Liver (tissue), 9 donors: ENCODE data around the gene DDX23. TPM values are rescaled to one million over a fixed set of nuclear protein-coding genes. Genes with fewer than 3 reads are reported as not detected.

Experiments used
- DNase-seq: peaks from one replicate; pipeline ENCODE4 v3.0.0-alpha.2; 2017; ENCODE audit warnings: low spot score
- H3K27ac ChIP-seq, 2 donors: one replicate each; pipeline ENCODE4 v1.7.0; 2013; ENCODE audit warnings: inconsistent platforms in 2 of 2, low read length in 2 of 2, control low read depth in 1 of 2, low read depth in 1 of 2, mild to moderate bottlenecking in 1 of 2
- H3K27me3 ChIP-seq, 4 donors: one replicate each; pipeline versions ENCODE4 v1.6.1 to v1.7.0; 2013; ENCODE audit warnings: low read length in 3 of 4, inconsistent platforms in 1 of 4, mild to moderate bottlenecking in 1 of 4, moderate library complexity in 1 of 4; ENCODE audit not compliant: control insufficient read depth in 4 of 4, insufficient read depth in 4 of 4
- H3K36me3 ChIP-seq, 4 donors: one replicate each; pipeline versions ENCODE4 v1.6.1 to v1.7.0; 2013; ENCODE audit warnings: low read length in 3 of 4, mild to moderate bottlenecking in 3 of 4, low read depth in 1 of 4, moderate library complexity in 1 of 4; ENCODE audit not compliant: control insufficient read depth in 4 of 4, insufficient read depth in 3 of 4
- H3K4me1 ChIP-seq, 4 donors: one replicate each; pipeline versions ENCODE4 v1.6.1 to v1.7.0; 2013; ENCODE audit warnings: low read length in 3 of 4, mild to moderate bottlenecking in 3 of 4, moderate library complexity in 1 of 4; ENCODE audit not compliant: control insufficient read depth in 4 of 4, insufficient read depth in 4 of 4
- H3K4me3 ChIP-seq, 3 donors: one replicate each; pipeline versions ENCODE4 v1.6.1 to v1.7.0; 2013; ENCODE audit warnings: low read length in 3 of 3, control low read depth in 1 of 3, low read depth in 1 of 3, mild to moderate bottlenecking in 1 of 3
- H3K9ac ChIP-seq, 2 donors: one replicate each; pipeline ENCODE4 v1.7.0; 2013; ENCODE audit warnings: low read length in 2 of 2, mild to moderate bottlenecking in 2 of 2, moderate library complexity in 2 of 2, control low read depth in 1 of 2, low read depth in 1 of 2
- H3K9me3 ChIP-seq, 4 donors: one replicate each; pipeline versions ENCODE4 v1.6.1 to v1.7.0; 2013; ENCODE audit warnings: low read length in 3 of 4; ENCODE audit not compliant: control insufficient read depth in 4 of 4
- ATF3 ChIP-seq: IDR thresholded peaks from 2 replicates; pipeline ENCODE4 v1.6.1; 2016; ENCODE audit warnings: antibody characterized with exemption
- CTCF ChIP-seq: fragments of 150-350 bp; IDR thresholded peaks from 2 replicates; pipeline ENCODE4 v1.5.1; 2017; ENCODE audit warnings: improper control_type of control experiment, low read depth, low read length; ENCODE audit not compliant: missing input control
- EGR1 ChIP-seq, 2 donors: IDR thresholded peaks; 2 replicates each; pipeline ENCODE4 v1.6.1; 2016 to 2018; ENCODE audit warnings: antibody characterized with exemption in 2 of 2, low read depth in 2 of 2
- FOXA1 ChIP-seq: IDR thresholded peaks from 2 replicates; pipeline ENCODE4 v1.6.1; 2016; ENCODE audit warnings: antibody characterized with exemption
- FOXA2 ChIP-seq: IDR thresholded peaks from 2 replicates; pipeline ENCODE4 v1.6.1; 2016; ENCODE audit warnings: antibody characterized with exemption
- GABPA ChIP-seq, 2 donors: IDR thresholded peaks in 1 of 2; conservative IDR thresholded peaks in 1 of 2; 2 replicates each; pipeline ENCODE4 v1.6.1; 2016; ENCODE audit warnings: antibody characterized with exemption in 2 of 2, mild to moderate bottlenecking in 1 of 2, moderate library complexity in 1 of 2
- HNF4A ChIP-seq, 2 donors: conservative IDR thresholded peaks; 2 replicates each; pipeline ENCODE4 v1.6.1; 2016; ENCODE audit warnings: antibody characterized with exemption in 2 of 2, mild to moderate bottlenecking in 2 of 2
- HNF4G ChIP-seq: IDR thresholded peaks from 2 replicates; pipeline ENCODE4 v1.6.1; 2016; ENCODE audit warnings: antibody characterized with exemption
- JUND ChIP-seq, 2 donors: IDR thresholded peaks; 2 replicates each; pipeline ENCODE4 v1.6.1; 2016; ENCODE audit warnings: antibody characterized with exemption in 2 of 2
- MAX ChIP-seq: IDR thresholded peaks from 2 replicates; pipeline ENCODE4 v1.6.1; 2016; ENCODE audit warnings: antibody characterized with exemption
- NR2F2 ChIP-seq: IDR thresholded peaks from 2 replicates; pipeline ENCODE4 v1.6.1; 2016; ENCODE audit warnings: antibody characterized with exemption
- RAD21 ChIP-seq, 2 donors: IDR thresholded peaks; 2 replicates each; pipeline ENCODE4 v1.6.1; 2016; ENCODE audit warnings: antibody characterized with exemption in 2 of 2, mild to moderate bottlenecking in 2 of 2
- REST ChIP-seq: IDR thresholded peaks from 2 replicates; pipeline ENCODE4 v1.6.1; 2016; ENCODE audit warnings: antibody characterized with exemption, mild to moderate bottlenecking
- RXRA ChIP-seq, 2 donors: IDR thresholded peaks; 2 replicates each; pipeline ENCODE4 v1.6.1; 2017 to 2018; ENCODE audit warnings: antibody characterized with exemption in 2 of 2, mild to moderate bottlenecking in 1 of 2
- SP1 ChIP-seq: IDR thresholded peaks from 2 replicates; pipeline ENCODE4 v1.6.1; 2018; ENCODE audit warnings: antibody characterized with exemption, mild to moderate bottlenecking
- TAF1 ChIP-seq: conservative IDR thresholded peaks from 2 replicates; pipeline ENCODE4 v1.6.1; 2016; ENCODE audit warnings: antibody characterized with exemption, mild to moderate bottlenecking
- YY1 ChIP-seq: IDR thresholded peaks from 2 replicates; pipeline ENCODE4 v1.6.1; 2016; ENCODE audit warnings: antibody characterized with exemption, mild to moderate bottlenecking
- ZBTB33 ChIP-seq: IDR thresholded peaks from 2 replicates; pipeline ENCODE4 v1.6.1; 2016; ENCODE audit warnings: antibody characterized with exemption
- WGBS: extraction: QIAGEN DNeasy Blood & Tissue Kit; methylation state at CpG from one replicate; pipeline ENCODE4 v1.1.7; 2013; 5-methylcytosine and 5-hydroxymethylcytosine counted together
- polyA plus RNA-seq, 2 donors: library from polyadenylated mRNA; stranded (reverse) in 1 of 2; unstranded in 1 of 2; fragments of 200-250 nt in 1 of 2; fragments of >200 nt in 1 of 2; fragmentation: Nextera tagmentation in 1 of 2; extraction: Ambion mirVana in 1 of 2; gene quantifications; one replicate each; pipeline versions ENCODE4 v1.2.1 to v1.2.3, GENCODE V29; 2013 to 2015
- total RNA-seq, 2 donors: library from RNA; depleted of rRNA; stranded (reverse); fragments of >200 nt; gene quantifications; one replicate each; pipeline ENCODE4 v1.2.3, GENCODE V29; 2014
- donor health status: healthy.
- donor health status: healthy.
- donor health status: healthy.
- donor health status: healthy.
- donor health status: healthy.

DDX23 gene
- total RNA-seq (10 to 100 TPM; 34.4 to 60.6 TPM), polyA plus RNA-seq (10 to 100 TPM; 16.9 to 25.1 TPM)

GRCh38 chr12:48851883-48852733 lies at the start of gene DDX23:
DDX23 (minus strand) TSS chr12:48852163; CDS start chr12:48845782, 6,381 bp downstream.
- peak; percentile 92 for DNase-seq
- no peaks in the 10 kb centered on the region for H3K9me3 ChIP-seq
- under 1% methylated on average over 53 of the region's 53 CpGs for WGBS
- H3K4me1 ChIP-seq, result peaks cover 2 to 24% (median 20%) of the 10 kb centered on the region in 4 donors
- peak within 1 kb of the TSS; percentile 94 to 99 (median 97) for H3K4me3 ChIP-seq
- peaks cover 0 to under 1% (median 0%) of the 10 kb centered on the region in 4 donors for H3K36me3 ChIP-seq
- H3K27ac ChIP-seq, result peak within 1 kb of the TSS; percentile 79 to 86
- peak; percentile 40 to 59 for TF ChIP-seq RXRA (IDR thresholded peaks at IDR 0.05)
- TF ChIP-seq MAX, result peak; percentile 91
- peak; percentile 41 for TF ChIP-seq FOXA1
- TF ChIP-seq CTCF, result no peak
- peak; percentile 21 for TF ChIP-seq NR2F2
- TF ChIP-seq REST, result peak; percentile 60
- TF ChIP-seq YY1, result peak; percentile 99
- TF ChIP-seq HNF4G, result no peak
- no peak for TF ChIP-seq ATF3
- TF ChIP-seq RAD21 (IDR thresholded peaks at IDR 0.05), result peak; percentile 40 to 57
- peak in 1 of 2 donors; percentile 68 for TF ChIP-seq EGR1 (IDR thresholded peaks at IDR 0.05; ENCODE audit: low read depth in 2 of 2)
- peak in 1 of 2 donors; percentile 33 for TF ChIP-seq HNF4A (conservative IDR thresholded peaks at IDR 0.05)
- TF ChIP-seq TAF1, result no peak
- TF ChIP-seq SP1, result peak; percentile 85
- TF ChIP-seq GABPA (IDR thresholded peaks at IDR 0.05 in 1 of 2, conservative IDR thresholded peaks at IDR 0.05 in 1 of 2), result peak in 1 of 2 donors; percentile 86
- peak; percentile 41 to 57 for TF ChIP-seq JUND (IDR thresholded peaks at IDR 0.05)
- TF ChIP-seq FOXA2, result no peak
- peak; percentile 95 for TF ChIP-seq ZBTB33
- H3K9ac ChIP-seq, result peak within 1 kb of the TSS; percentile 90 to 98
- no peaks in the 10 kb centered on the region for H3K27me3 ChIP-seq
